Activated B cell treated with CpG ODN at 0.5 μM for 24 hours (primary cell): ENCODE data around the gene GBX1. TPM values are rescaled to one million over a fixed set of nuclear protein-coding genes. Genes with fewer than 3 reads are reported as not detected.

ENCODE experiments used
- ATAC-seq: fragments of 200-7000 bp; cut with Tn5 transposase; one replicate; pipeline ENCODE4 v1.10.0; 2021; ENCODE audit warnings: low read depth, mild to moderate bottlenecking, moderate library complexity
- CTCF ChIA-PET: fragments of 350-600 bp; sonication (Branson Sonifier 250); formaldehyde crosslinking; loops from one replicate; lab custom pipeline; 2021; ENCODE audit warnings: antibody characterized with exemption; lab: Charles Lee
- POLR2A ChIA-PET: fragments of 350-600 bp; sonication (Branson Sonifier 250); formaldehyde crosslinking; loops from one replicate; lab custom pipeline; 2021; ENCODE audit warnings: antibody characterized with exemption; lab: Charles Lee
- DNase-seq: peaks from one replicate; pipeline ENCODE4 v3.0.0; 2022
- H3K27ac Mint-ChIP-seq: one replicate; pipeline ENCODE4 v1.8.0; 2020; ENCODE audit warnings: mixed read lengths
- H3K27me3 Mint-ChIP-seq: one replicate; pipeline ENCODE4 v1.8.0; 2021; ENCODE audit warnings: mixed read lengths
- H3K36me3 Mint-ChIP-seq: one replicate; pipeline ENCODE4 v1.8.0; 2021; ENCODE audit warnings: low read depth, mixed read lengths
- H3K4me1 Mint-ChIP-seq: one replicate; pipeline ENCODE4 v1.8.0; 2021; ENCODE audit warnings: mixed read lengths
- H3K4me3 Mint-ChIP-seq: one replicate; pipeline ENCODE4 v1.8.0; 2020; ENCODE audit warnings: mild to moderate bottlenecking, mixed read lengths
- H3K9me3 Mint-ChIP-seq: one replicate; pipeline ENCODE4 v1.8.0; 2020; ENCODE audit warnings: mixed read lengths
- intact Hi-C: fragments of 100-400 bp; cut with micrococcal nuclease; formaldehyde crosslinking; loops from one replicate; pipeline ENCODE4 v1.15.1; 2024
- total RNA-seq: library from RNA; stranded (reverse); gene quantifications from 2 replicates; pipeline ENCODE4 v1.2.3, GENCODE V29; 2022
- TF ChIP-seq, protein P1 (sequence below): fragments of 200-600 bp; IDR thresholded peaks from one replicate; pipeline ENCODE4 v1.8.0; 2022; ENCODE audit warnings: antibody characterized with exemption, mild to moderate bottlenecking

Gene GBX1
- total RNA-seq, 1 donor from 2014 or later: not detected

DNA sequence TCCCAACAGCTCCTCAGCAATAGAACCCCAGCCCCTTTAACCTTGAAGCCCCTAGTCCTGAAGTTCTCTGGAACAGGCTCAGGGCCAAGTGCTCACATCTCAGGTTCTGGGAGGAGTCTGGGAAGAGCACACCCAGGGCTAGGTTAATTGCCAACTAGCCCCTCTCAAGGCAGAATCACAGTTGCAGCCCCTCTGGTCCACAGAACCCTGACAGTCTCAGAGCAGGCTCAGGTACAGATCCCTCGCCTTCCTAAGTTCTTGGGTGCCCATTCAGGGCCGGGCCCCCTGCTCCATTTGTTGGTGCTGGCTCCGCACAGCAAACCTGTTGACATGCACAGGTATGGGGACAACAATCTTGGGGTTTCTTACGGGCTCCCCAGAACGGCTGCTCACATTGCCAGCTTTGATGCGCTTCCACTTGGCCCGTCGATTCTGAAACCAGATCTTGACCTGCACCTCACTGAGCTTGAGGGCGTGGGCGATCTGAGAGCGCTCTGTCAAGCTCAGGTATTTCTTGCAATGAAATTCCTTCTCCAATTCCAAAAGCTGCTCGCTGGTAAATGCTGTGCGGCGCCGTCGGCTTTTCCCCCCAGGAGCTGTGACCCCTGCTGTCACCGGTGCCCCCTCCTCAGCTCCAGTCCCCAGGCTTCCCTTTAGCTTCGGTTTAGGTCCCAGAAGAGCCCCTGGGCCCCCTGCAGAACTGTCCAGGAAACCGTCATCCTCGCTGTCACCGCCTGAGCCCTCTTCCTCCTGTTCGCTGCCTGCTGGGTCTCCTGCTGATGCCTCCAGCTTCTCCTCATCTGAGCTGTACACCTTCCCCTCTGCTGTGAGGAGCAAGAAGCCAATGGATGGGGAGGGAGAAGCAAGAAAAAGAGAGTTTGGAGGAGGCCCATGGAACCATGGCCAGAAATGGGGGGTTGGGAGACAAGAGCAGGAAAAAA lies 18.9 kb downstream of the GBX1 start:
- H3K4me1 Mint-ChIP-seq: no peaks in the 10 kb centered on the region
- H3K27ac Mint-ChIP-seq: no peak overlapping the region
- H3K9me3 Mint-ChIP-seq: no peaks in the 10 kb centered on the region
- POLR2A ChIA-PET: no interaction called here
- ATAC-seq: no peak
- CTCF ChIA-PET: no interaction called here
- peaks cover 10% of the 10 kb centered on the region for H3K27me3 Mint-ChIP-seq
- TF ChIP-seq, protein P1, sequence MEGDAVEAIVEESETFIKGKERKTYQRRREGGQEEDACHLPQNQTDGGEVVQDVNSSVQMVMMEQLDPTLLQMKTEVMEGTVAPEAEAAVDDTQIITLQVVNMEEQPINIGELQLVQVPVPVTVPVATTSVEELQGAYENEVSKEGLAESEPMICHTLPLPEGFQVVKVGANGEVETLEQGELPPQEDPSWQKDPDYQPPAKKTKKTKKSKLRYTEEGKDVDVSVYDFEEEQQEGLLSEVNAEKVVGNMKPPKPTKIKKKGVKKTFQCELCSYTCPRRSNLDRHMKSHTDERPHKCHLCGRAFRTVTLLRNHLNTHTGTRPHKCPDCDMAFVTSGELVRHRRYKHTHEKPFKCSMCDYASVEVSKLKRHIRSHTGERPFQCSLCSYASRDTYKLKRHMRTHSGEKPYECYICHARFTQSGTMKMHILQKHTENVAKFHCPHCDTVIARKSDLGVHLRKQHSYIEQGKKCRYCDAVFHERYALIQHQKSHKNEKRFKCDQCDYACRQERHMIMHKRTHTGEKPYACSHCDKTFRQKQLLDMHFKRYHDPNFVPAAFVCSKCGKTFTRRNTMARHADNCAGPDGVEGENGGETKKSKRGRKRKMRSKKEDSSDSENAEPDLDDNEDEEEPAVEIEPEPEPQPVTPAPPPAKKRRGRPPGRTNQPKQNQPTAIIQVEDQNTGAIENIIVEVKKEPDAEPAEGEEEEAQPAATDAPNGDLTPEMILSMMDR: no peak
- DNase-seq: no peak
- H3K4me3 Mint-ChIP-seq: no peak overlapping the region
- H3K36me3 Mint-ChIP-seq: no peaks in the 10 kb centered on the region
- intact Hi-C loops: no loop called here

DNA sequence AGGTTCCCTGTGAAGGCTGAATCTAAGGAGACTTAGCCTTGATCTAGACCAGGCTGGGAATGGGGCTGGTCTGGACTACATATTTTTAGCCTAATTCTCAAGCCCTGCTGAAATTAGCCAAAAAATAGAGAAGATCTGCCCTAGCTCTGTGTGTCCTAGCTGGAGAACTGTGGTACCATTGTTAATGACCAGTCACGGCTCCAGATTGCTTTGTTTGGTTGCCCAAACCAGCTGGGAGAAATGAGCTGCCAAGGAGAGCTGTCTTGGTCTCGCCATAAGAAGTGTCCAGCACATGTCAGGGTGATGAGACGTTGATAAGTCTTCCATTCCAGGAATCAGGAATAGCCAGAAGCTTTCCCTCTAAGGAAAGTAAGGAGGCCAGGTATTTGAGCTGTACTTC lies 20.7 kb downstream of the GBX1 start:
- Mint-ChIP-seq H3K27ac (no peak overlapping the region), H3K9me3 (no peaks in the 10 kb centered on the region), H3K27me3 (peaks cover 10% of the 10 kb centered on the region), H3K36me3 (no peaks in the 10 kb centered on the region), H3K4me3 (no peak overlapping the region), H3K4me1 (no peaks in the 10 kb centered on the region)
- TF ChIP-seq, protein P1: no peak
- no peak for ATAC-seq
- DNase-seq: no peak
- CTCF ChIA-PET: no interaction called here
- intact Hi-C loops: no loop called here
- POLR2A ChIA-PET: no interaction called here

DNA sequence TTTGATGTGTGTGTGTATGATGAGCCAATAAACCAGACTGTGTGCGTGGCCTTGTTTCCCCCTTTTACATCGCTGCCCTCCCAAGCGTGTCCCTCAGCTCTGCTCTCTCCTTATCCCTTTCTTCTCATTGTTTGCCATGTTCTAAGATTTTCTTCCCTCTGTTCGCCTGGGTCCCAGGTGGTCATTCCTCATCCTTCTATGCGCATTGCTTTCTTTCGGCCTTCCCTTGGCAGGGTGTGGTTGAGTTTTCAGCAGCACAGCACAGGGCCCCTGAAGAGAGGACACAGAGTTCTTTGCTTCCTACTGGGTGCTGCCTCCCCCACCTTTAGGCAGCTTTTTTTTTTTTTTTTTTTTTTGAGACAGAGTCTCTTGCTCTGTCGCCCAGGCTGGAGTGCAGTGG lies 23.1 kb downstream of the GBX1 start:
- Mint-ChIP-seq H3K4me1 (no peaks in the 10 kb centered on the region), H3K36me3 (no peaks in the 10 kb centered on the region), H3K27ac (no peak overlapping the region), H3K9me3 (no peaks in the 10 kb centered on the region), H3K4me3 (no peak overlapping the region), H3K27me3 (peaks cover 6% of the 10 kb centered on the region)
- ChIA-PET POLR2A (interaction anchor here (0.7 kb wide), 1 partner anchor 400 kb away, joined by 4 read pairs; no protein-coding TSS in a partner anchor), CTCF (no interaction called here)
- DNase-seq (no peak), ATAC-seq (no peak)
- intact Hi-C loops: no loop called here
- TF ChIP-seq, protein P1: no peak

DNA sequence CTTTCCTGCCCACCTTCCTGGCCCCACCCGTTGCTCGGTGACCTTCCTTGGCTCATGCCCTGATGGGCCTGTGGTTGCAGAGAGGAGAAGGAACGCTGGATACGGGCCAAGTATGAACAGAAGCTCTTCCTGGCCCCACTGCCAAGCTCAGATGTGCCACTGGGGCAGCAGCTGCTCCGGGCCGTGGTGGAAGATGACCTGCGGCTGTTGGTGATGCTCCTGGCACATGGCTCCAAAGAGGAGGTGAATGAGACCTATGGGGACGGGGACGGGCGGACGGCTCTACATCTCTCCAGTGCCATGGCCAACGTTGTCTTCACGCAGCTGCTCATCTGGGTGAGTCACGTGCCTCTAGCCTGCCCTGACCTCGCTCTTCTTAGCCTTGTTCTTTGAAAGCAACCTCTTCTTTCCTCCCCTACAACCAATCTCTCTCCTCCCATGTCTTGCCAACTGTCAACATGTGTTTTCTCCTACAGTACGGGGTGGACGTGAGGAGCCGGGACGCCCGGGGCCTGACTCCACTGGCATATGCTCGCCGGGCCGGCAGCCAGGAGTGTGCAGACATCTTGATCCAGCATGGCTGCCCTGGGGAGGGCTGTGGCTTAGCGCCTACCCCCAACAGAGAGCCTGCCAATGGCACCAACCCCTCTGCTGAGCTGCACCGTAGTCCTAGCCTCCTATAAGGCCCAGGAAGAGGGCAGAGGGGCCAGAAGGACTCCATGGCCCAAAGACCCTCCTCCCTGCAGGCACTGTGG lies 24.1 kb downstream of the GBX1 start:
- CTCF ChIA-PET: no interaction called here
- intact Hi-C loops: no loop called here
- Mint-ChIP-seq H3K27me3 (no peaks in the 10 kb centered on the region), H3K9me3 (no peaks in the 10 kb centered on the region), H3K4me1 (no peaks in the 10 kb centered on the region), H3K4me3 (no peak overlapping the region), H3K27ac (no peak overlapping the region), H3K36me3 (no peaks in the 10 kb centered on the region)
- no peak for DNase-seq
- no peak for ATAC-seq
- POLR2A ChIA-PET: no interaction called here
- TF ChIP-seq, protein P1: no peak

DNA sequence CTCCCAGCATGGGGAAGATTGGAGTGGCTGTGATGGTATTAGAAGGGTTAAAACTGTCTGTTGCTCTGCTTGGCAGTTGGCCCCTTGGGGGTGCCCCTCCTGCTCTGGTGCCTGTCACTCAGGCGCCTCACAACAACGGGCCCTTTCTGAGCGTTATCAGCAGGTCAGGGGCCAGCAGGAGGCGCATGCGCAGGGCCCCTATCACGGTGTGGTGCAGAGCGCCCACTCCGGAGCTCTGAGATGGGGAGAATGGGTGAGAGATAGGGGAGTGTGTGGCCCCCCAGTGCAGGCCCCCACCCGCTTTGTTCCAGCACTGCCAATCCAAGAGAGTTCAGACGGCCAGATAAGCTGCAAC lies 24.8 kb downstream of the GBX1 start:
- ChIA-PET CTCF (no interaction called here), POLR2A (no interaction called here)
- Mint-ChIP-seq H3K4me3 (no peak overlapping the region), H3K27ac (no peak overlapping the region), H3K4me1 (no peaks in the 10 kb centered on the region), H3K27me3 (no peaks in the 10 kb centered on the region), H3K36me3 (no peaks in the 10 kb centered on the region), H3K9me3 (no peaks in the 10 kb centered on the region)
- ATAC-seq (no peak), DNase-seq (no peak)
- intact Hi-C loops: no loop called here
- TF ChIP-seq, protein P1: no peak
